ENCODE data around the gene RPL29.
A peak's percentile ranks its signal among the peaks of the same experiment; 100 is the strongest.

RPL29 gene

DNA sequence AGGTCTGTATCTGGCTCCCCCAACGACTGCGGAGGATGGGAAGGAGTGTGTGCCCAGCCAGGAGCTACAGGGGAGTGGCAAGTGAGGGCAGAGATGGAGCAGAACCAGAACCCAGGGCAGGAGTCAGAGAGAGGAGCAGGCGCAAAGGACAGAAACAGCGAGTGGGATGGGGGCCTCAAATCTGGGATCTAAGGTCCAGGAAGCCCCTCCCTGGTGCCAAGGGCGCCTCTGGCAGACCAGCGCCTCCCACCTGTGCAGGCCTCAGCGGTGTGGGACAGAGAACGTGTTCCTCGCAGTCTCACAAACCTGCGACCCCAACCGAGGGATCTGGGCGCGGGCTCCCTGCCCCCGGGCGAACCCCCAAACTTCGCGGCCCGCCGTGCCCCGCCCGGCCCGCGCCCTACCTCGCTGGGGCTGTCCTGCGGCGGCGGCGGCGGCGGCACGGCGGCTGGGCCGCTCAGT lies 28.7 kb downstream of the RPL29 start:
- peak in 8 of 56 donors; percentile 44 to 84 (median 62) for DNase-seq

DNA sequence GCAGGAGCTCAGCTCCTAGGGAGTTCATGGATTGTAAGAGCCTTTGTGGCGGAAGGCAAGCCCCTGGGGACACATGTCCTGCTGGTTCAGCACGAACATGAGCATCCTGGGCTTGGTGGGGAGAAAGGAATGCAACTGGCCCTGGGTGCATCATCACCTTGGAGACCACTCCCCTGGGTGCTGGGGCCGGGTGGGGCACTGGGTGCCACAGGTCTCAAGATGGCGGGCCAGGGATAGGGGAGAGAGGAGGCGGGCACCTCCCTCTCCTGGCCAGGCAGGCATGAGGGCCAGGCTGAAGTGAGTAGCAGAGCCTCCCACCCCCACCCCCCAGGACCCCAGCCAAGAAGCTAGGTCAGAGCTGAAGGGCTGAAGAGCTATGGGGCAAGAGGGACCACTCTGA lies 29.2 kb downstream of the RPL29 start:
- DNase-seq, result peak in 8 of 56 donors; percentile 22 to 66 (median 48)

DNA sequence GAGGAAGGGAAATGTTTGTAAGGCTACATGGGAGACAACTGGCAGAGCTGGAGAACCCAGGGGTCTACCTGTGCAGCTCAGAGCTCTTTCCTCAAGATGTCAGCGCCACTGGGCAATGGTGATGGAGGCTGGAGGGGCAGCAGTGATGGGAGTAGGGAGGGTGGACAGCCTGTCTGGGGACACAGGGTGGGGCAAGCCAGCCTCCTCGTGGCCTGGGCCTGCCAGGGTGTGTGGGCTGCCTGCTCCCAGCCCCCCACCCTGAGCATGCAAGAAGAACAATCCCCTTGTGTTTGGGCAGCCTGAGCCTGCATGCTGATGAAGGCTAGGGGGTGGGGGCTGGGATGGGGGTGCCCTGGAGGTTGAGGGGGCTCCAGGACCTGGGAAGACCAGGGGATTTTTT lies 29.7 kb downstream of the RPL29 start:
- peak in 49 of 56 donors; percentile 34 to 91 (median 76) for DNase-seq

DNA sequence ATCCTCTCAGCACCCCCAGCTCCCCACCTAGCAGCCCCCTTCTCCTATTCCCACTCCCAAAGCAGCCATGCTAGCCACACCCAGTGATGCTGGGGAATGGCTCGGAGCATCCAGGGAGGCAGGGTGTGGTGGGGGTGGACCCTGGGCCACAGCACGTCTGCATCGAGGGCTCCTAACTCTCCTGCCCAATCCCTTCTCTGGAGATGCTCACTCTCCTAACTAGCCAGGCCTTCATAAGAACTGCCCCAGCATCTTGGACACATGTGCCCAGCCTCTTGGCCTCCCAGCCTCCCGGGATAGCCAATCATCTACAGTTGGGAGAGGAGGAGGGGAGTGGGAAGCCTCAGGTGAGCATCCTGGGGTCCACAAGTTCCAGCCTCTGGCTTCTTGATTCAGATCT lies 31.2 kb downstream of the RPL29 start:
- DNase-seq, result no peak

DNA sequence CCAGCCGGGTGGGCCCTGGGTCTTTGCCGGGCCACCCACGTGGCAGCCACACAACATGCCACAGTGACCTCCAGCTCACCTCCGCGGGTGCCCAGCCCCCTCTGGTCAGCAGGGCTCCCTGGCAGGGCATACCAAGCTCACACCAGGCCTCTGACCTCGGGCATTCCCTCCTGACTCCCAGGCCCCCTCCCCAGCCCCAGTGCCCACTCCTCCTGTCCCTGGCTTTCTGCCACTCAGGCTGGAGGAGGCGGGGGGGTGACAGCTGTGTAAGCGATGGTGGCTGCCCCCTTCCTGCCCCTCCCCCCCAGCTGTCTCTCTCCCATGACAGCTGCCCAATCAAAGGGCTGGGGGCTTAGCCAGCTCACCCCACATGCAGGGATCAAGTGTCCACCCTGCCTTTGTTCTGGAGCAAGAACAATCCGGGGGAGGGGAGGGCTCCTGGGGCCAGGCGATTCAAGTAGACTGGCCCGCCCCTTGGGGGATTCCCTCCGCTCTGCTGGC lies 31.7 kb downstream of the RPL29 start:
- peak in 44 of 56 donors; percentile 17 to 83 (median 51) for DNase-seq

DNA sequence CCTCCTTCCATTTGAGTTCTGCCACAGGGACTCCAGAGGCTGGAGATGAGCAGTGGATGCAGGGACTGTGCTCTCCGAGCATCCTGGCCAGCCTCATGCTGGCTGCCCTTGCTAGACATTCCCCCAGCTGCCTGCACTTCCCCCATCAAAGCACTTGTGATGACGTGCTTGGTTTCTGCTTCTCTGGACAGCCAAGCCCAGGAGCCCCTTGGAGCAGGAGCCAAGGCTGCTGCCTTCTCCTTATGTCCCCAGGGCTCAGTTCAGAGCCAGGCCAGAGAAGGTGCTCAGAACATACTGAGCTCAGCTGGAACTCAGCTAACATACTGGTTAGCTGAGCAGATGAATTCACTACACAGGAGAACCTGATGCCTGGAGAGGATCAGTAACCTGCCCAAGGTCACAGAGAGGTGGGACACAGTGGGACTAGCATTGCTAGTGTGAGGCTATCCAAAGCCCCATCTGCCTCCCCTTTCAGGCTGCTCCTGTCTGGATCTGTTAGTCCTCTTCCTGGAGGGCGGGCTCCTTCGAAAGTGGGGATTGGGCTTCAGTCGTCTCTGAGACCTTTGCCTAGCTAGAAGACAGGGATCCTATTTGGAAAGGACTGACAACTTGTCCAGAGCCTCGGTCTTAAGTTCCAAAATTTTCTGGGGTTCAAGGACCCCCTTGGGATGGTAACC lies 32.7 kb downstream of the RPL29 start:
- peak in 18 of 56 donors; percentile 14 to 48 (median 26) for DNase-seq

DNA sequence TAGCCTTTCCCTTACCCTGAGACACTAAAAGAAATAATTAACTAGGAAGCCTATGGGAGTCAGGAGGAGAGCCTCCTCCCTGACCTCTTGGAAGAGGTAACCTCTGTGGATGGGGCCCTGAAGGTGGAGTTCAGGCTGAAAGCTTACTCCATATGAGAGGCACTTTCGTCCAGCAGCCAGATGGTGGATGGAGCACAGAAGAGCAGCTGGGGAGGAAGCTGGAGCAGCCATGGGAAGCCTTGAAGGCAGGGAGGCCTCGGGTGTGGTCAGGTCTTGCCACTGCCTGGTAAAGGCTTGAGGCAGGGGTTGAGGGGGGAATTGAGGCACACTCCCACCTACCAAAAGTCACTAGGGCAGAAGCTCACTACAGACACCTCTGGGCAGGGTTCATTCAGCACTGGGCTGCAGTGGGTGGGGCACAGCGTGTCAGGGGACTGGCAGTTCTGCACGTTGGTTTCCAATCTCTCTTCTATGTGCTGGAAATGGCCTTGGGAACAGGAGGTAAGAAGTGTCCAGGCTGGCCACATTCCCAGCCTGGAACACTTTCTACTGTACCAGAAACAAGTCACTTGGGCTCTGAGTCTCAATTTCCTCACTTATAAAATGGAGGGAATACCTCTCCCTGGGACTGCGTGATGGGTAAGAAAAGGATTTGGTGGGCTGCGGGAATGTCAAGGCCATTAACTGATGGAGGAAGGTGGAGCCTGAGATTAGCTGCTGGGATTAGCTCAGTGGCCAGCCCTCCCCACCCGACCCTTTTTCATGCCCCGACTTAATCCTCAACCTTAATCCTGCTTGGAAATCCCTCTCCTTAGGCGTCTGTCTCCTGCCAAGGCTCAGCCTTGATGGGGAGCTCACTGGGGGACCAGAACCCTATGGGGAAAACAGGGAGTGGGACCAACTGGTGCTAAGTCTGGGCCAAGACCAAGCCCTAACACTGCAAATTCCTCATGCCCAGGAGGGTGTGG lies 33.8 kb downstream of the RPL29 start:
- no peak for DNase-seq

DNA sequence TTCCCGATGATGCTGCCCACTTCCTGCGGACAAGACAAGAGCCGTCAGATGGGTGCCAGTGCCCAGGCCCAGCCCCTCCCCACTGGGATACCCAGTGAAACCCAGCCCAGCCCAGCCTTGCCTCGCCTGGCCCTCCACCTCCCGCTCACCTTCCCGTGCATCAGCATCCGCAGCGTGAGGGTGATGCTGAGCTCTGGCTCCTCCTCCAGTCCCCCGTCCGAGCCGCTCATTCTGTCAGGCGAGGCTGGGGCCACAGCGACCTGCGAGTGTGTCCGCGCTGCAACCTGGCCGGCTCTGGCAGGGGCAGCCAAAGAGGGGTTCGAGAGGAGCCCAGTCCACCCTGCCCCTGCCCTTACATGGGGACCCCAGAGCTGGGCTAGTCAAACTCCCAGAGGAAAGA lies 34.7 kb downstream of the RPL29 start:
- no peak for DNase-seq

DNA sequence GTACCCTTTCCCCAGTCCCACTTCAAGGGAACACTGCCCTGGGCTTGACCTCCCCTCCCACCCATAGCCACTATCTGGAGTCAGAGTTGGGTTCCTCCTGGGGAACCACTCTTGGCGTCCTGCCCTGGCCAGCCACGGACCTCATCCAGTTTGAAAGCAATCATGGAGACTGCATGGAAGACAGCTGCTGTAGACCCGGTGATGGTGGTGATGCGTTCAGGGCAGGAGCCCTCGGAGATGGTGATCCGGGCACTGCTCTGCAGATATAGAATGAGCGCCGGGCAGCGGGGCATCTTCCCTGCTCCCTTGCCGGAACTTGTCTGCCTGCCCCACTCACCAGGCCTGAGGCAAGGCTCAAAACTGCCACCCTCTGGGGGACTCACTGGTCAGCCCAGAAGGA lies 35.3 kb downstream of the RPL29 start:
- no peak for DNase-seq

DNA sequence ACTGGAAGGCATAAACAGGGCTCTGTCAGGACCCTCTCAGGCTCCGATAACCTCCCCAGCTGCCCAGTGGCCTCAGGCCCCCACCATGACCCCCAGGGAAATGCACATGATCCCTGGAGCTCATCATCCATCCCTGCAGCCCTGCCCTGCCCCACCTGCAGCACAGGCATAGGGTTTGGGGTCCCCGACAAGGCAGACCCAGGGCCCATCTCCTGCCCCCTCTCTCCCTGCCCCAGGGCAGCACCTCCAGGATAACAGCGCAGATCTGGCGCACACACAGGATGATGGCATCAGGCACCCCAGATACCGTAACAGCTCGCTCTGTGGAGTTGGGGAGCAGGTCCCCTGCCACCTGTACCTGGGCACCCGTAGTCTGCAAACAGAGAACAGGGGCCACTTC lies 36.0 kb downstream of the RPL29 start:
- DNase-seq, result no peak

DNA sequence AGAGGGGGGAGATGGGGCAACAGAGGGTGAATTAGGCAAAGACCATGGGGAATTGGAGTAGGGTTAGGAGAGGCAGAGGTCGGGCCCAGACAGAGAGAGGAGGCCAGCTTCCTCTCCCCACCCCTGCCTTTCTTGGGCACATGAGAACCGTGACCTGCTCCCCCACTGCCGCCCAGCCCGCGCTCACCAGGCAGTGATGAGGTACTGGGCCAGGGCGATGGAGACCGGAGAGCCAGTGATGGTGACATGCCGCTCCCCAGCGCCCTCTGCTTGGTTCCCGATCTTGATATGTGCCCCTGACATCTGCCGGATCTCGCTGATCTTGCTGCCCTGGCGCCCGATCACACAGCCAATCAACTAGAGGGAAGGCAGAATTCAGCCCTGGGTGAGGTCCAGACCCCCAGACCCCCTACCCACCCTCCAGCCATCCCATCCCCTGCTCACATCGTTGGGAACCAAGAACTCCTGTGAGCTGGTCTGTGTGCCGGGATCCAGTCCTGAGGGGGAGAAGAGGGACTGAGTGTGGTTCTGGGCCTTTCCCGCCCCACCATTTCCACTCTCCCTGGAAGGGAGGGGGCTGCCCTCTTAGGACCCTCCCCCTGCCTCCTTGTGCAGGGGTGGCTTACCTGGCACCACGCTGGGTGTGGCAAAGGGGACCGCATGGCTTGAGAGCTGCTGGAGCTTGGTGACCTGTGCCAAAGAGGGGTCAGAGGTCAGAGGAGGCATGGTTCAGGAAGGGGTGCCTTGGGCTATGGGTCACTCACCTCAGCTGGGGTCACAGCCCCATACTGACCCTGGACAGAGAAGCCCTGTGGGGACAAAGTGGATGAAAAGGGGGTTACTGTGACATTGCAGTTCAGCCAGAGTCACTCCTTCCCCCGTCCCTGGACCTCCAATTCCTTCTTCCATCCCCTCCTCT lies 36.8 kb downstream of the RPL29 start:
- DNase-seq, result no peak

DNA sequence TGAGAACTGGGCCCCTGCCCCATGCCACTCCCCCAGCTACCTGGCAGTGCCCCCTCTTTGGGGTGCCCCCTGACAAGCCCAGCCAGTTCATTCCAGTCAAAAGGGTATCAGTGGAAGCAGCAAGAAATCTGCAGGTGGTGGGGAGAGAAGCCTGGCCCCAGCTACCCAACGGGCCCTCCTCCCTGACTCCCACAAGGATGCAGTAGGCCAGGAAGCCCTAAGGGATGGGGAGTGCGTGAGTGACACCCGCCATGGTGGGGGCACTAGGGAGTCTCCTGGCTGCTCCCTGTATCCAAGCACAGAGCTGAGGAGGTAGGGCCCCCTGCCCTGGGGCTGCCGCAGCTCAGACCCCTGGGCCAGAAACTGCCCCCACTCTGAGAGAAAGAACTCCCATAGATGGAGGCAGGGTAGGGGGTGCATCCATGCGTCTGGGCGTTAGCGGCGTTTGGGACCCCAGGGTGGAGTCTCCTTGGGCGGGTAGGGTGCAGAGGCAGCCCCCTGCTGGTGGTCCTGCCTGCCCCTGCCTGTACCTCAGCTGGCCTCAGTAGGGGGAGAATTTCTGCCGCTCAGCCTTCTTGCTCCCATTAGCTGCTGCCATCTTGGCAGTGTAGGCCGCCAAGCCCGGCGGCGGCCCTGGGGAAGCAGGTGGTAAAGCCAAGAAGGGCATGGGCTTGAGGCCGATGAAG lies 38.0 kb downstream of the RPL29 start:
- DNase-seq, result no peak

DNA sequence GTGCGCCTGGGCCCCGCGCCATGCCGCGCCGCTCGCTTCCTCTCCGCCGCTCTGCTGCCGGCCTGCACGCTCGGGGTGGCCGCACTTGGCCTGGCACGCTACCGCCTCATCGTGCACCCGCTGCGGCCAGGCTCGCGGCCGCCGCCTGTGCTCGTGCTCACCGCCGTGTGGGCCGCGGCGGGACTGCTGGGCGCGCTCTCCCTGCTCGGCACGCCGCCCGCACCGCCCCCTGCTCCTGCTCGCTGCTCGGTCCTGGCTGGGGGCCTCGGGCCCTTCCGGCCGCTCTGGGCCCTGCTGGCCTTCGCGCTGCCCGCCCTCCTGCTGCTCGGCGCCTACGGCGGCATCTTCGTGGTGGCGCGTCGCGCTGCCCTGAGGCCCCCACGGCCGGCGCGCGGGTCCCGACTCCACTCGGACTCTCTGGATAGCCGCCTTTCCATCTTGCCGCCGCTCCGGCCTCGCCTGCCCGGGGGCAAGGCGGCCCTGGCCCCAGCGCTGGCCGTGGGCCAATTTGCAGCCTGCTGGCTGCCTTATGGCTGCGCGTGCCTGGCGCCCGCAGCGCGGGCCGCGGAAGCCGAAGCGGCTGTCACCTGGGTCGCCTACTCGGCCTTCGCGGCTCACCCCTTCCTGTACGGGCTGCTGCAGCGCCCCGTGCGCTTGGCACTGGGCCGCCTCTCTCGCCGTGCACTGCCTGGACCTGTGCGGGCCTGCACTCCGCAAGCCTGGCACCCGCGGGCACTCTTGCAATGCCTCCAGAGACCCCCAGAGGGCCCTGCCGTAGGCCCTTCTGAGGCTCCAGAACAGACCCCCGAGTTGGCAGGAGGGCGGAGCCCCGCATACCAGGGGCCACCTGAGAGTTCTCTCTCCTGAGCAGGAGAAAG lies 39.6 kb downstream of the RPL29 start:
- peak in 45 of 56 donors; percentile 24 to 80 (median 63) for DNase-seq

DNA sequence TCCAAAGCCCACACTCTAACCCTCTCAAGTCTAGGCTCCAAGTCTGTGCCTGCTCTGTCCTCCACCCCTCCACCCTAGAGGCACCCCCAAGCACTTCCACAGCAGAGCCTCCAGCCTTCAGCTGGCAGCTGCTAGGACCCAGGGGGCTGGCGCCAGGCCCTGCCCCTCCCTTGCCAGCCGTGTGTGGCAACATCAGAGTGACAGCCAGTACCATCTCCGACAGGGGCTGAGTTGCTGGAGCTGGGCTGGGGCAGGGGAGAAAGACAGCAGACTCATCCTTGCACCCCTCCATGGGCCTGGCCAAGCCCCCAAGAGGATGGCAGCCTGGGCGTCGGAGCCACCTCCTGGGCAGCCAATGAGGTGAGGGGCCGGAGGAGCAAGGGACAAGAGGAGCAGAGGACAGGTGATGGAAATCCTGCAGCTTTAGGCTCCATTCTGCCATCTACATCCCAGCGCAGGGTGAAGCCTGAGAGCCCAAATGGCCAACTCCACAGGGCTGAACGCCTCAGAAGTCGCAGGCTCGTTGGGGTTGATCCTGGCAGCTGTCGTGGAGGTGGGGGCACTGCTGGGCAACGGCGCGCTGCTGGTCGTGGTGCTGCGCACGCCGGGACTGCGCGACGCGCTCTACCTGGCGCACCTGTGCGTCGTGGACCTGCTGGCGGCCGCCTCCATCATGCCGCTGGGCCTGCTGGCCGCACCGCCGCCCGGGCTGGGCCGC lies 40.4 kb downstream of the RPL29 start, which contains the start of gene GPR62:
GPR62 (plus strand) TSS at position 207 of the 718 bp plus-strand sequence; CDS start at position 479, 272 bp downstream.
- DNase-seq, result peak in 54 of 56 donors; percentile 31 to 92 (median 80)

DNA sequence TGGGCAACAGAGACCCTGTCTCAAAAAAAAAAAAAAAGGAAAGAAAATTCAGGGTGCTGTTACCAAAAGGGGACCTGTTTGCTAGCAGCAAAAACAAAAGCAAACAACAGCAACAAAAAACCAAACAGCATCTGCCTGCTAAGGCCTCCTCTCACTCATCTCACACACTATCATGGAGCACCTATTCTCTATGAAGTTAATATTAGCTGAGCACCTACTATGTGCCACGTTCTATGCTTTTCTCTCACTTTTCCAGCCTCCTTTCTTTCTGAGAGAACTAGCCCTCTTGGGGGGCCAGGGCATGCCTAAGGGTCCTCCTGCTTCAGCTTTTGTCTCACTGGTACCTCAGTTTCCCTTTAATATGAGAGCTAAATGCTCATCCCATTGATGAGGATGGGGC lies 41.0 kb downstream of the RPL29 start:
- no peak for DNase-seq

DNA sequence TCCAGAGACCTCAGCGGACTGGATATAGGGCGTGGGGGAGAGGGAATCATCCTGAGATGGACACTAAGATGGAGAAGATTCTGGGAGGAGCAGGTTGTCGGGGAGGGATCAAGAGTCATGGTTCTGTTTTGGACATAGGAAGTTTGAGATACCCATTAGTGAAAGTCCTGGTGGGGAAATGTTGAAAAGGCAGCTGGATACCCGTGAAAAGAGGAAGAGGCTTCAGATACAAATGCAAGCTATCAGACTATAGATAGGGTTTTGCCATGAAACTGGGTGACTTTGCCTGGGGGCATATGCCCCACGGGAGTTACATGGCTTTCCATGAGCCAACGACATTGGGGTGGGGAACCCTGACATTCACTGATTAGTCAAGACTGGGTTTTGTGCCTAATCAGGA lies 41.6 kb downstream of the RPL29 start:
- DNase-seq, result no peak

DNA sequence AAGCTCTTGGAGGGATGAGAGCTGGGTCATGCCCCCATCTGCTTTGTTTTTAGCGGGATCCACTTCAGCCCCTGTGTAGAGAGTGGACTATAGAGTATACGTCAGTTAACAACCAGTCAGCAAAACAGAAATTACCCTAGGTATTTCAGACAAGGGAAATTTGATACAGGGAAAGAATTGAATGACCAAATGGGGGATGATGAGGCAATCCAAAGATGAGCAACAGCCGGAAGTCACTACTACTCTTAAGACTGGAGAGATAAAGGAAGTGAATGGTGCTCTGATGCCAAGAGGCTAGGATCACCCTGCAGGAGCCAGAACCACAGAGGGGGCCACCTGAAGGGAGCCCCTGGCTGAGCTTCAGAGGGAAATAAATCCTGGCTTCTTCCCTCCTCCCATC lies 42.2 kb downstream of the RPL29 start:
- DNase-seq, result no peak

DNA sequence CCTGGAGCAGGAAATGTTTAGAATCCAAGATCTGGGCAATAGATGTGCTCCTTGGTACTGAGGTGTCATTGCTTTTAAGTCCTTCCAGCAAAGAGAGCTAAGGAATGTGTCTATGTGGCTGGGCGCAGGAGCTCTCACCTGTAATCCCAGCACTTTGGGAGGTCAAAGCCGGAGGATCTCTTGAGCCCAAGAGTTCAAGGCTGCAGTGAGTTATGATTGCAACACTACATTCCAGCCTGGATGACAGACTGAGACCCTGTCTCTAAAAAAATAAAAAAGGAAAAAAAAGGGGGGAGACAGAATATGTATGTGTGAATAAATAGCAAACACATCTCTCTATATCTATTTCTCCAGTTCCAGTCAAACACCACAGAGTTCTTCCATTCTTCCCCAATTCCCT lies 44.8 kb downstream of the RPL29 start:
- no peak for DNase-seq

DNA sequence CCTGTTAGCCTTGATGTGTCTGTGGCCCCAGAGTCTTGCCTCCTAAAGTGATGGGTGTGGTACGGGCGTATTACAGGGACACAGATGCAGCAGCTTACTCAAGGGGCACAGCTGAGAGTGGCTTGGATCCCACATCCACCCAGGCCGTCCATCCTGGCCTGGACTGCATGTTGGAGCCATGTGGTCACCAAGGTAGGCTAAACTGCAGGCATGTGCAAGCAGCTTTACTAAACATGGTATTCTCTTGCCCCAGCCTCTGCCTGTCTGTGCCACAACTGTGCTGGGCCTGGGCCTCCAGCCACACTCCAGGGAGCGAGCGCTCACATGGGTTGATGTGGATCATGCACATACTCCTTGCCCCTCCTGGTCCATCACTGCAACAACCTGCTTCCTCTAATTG lies 46.6 kb downstream of the RPL29 start:
- DNase-seq, result no peak
